ENCODE data around the gene ANGPTL7.
"Not testable (repeated sequence)": the region's sequence is repeated elsewhere in the genome, so short reads cannot be mapped to it uniquely, and the experiment has no call there.

The ANGPTL7 gene

GRCh38 chr1:11188858-11189451 is at the start of gene ANGPTL7:
Gene ANGPTL7 (plus strand): TSS chr1:11189355. CDS start chr1:11189580, 225 bp downstream.
- no peak for DNase-seq

- DNase-seq = no peak
These were observed 46.4 kb upstream of the ANGPTL7 start for GRCh38 chr1:11142618-11143391.

GRCh38 chr1:11143401-11143800 is 45.8 kb upstream of the ANGPTL7 start:
- DNase-seq = no peak

GRCh38 chr1:11143907-11144306 is 45.2 kb upstream of the ANGPTL7 start:
- no peak for DNase-seq

- DNase-seq = no peak
These were observed 44.4 kb upstream of the ANGPTL7 start for GRCh38 chr1:11144570-11145256.

GRCh38 chr1:11145741-11146140 is 43.4 kb upstream of the ANGPTL7 start:
- no peak for DNase-seq

- DNase-seq = no peak
These were observed 41.9 kb upstream of the ANGPTL7 start for GRCh38 chr1:11147197-11147770.

GRCh38 chr1:11150326-11150725 is 38.8 kb upstream of the ANGPTL7 start:
- no peak for DNase-seq

- no peak for DNase-seq
These were observed 38.0 kb upstream of the ANGPTL7 start for GRCh38 chr1:11151114-11151513.

- peak; percentile 30 for DNase-seq
These were observed 37.1 kb upstream of the ANGPTL7 start for GRCh38 chr1:11151826-11152612.

- DNase-seq = no peak
These were observed 36.4 kb upstream of the ANGPTL7 start for GRCh38 chr1:11152755-11153154.

GRCh38 chr1:11153184-11153583 is 36.0 kb upstream of the ANGPTL7 start:
- no peak for DNase-seq

GRCh38 chr1:11156441-11156840 is 32.7 kb upstream of the ANGPTL7 start:
- DNase-seq = no peak

- DNase-seq = no peak
These were observed 32.2 kb upstream of the ANGPTL7 start for GRCh38 chr1:11156963-11157362.

- no peak for DNase-seq
These were observed 31.8 kb upstream of the ANGPTL7 start for GRCh38 chr1:11157394-11157793.

GRCh38 chr1:11157867-11158266 is 31.3 kb upstream of the ANGPTL7 start:
- peak; percentile 49 for DNase-seq

GRCh38 chr1:11158291-11158690 is 30.9 kb upstream of the ANGPTL7 start:
- DNase-seq = no peak

- DNase-seq = peak; percentile 96
These were observed 30.3 kb upstream of the ANGPTL7 start for GRCh38 chr1:11158720-11159321.

- not testable (repeated sequence) for DNase-seq
These were observed 26.4 kb upstream of the ANGPTL7 start for GRCh38 chr1:11162752-11163151.

GRCh38 chr1:11166744-11167143 is 22.4 kb upstream of the ANGPTL7 start:
- DNase-seq = not testable (repeated sequence)

GRCh38 chr1:11168731-11169130 is 20.4 kb upstream of the ANGPTL7 start:
- no peak for DNase-seq

- no peak for DNase-seq
These were observed 20.0 kb upstream of the ANGPTL7 start for GRCh38 chr1:11169202-11169601.
